Sigmoid colon (tissue), 7 donors: Measurements from ENCODE around the gene FGFRL1. TPM values are rescaled to one million over a fixed set of nuclear protein-coding genes. Genes with fewer than 3 reads are reported as not detected.

Source experiments
- DNase-seq: peaks from one replicate; pipeline ENCODE4 v3.0.0-alpha.2; 2019
- H3K27ac ChIP-seq, 4 donors: fragments of 200-600 bp; sonication (generic); one replicate each; pipeline ENCODE4 v1.5.1; 2016 to 2019; ENCODE audit warnings: mild to moderate bottlenecking in 1 of 4
- H3K27me3 ChIP-seq, 3 donors: fragments of 200-600 bp; sonication (generic); one replicate each; pipeline ENCODE4 v1.5.1; 2019; ENCODE audit warnings: mild to moderate bottlenecking in 1 of 3
- H3K36me3 ChIP-seq, 4 donors: fragments of 200-600 bp; sonication (generic); one replicate each; pipeline ENCODE4 v1.5.1; 2016 to 2019
- H3K4me1 ChIP-seq, 4 donors: fragments of 200-600 bp; sonication (generic); one replicate each; pipeline ENCODE4 v1.5.1; 2017 to 2019
- H3K4me3 ChIP-seq, 4 donors: fragments of 200-600 bp; sonication (generic); one replicate each; pipeline ENCODE4 v1.5.1; 2017 to 2019; ENCODE audit warnings: mild to moderate bottlenecking in 2 of 4, moderate library complexity in 1 of 4
- H3K9me3 ChIP-seq, 4 donors: fragments of 200-600 bp in 3 of 4; sonication (generic) in 3 of 4; one replicate each; pipeline versions ENCODE4 v1.5.1 to v1.6.1; 2013 to 2019
- EP300 ChIP-seq, 4 donors: sonication (generic); formaldehyde crosslinking; IDR thresholded peaks; one replicate each; pipeline ENCODE4 v1.6.1; 2017; ENCODE audit warnings: antibody characterized with exemption in 4 of 4
- POLR2A ChIP-seq, 2 donors: fragments of 450-650 bp; IDR thresholded peaks; one replicate each; pipeline ENCODE4 v1.6.1; 2016; ENCODE audit warnings: antibody characterized with exemption in 2 of 2, mild to moderate bottlenecking in 2 of 2, moderate library complexity in 2 of 2
- POLR2AphosphoS5 ChIP-seq, 4 donors: sonication (generic); formaldehyde crosslinking; IDR thresholded peaks; one replicate each; pipeline ENCODE4 v1.6.1; 2017; ENCODE audit warnings: antibody characterized with exemption in 4 of 4
- WGBS, 2 donors: extraction: QIAGEN DNeasy Blood & Tissue Kit; methylation state at CpG; one replicate each; pipeline ENCODE4 v1.1.7; 2013; 5-methylcytosine and 5-hydroxymethylcytosine counted together
- intact Hi-C: fragments of 100-400 bp; cut with DNase I; formaldehyde crosslinking; loops from one replicate; pipeline ENCODE4 v1.15.1; 2023
- polyA plus RNA-seq, 3 donors: library from polyadenylated mRNA; stranded (reverse); fragments of 200-250 nt; gene quantifications; one replicate each; pipeline ENCODE4 v1.2.3, GENCODE V29; 2013
- total RNA-seq, 4 donors: library from RNA; depleted of rRNA; stranded (reverse); fragments of >200 nt; gene quantifications; one replicate each; pipeline ENCODE4 v1.1.0, GENCODE V29; 2016
- TF ChIP-seq, protein P1 (sequence below), 4 experiments: fragments of 450-650 bp in 3 of 4; fragments of 200-600 bp in 1 of 4; IDR thresholded peaks; one replicate each; pipeline ENCODE4 v1.5.1; 2016 to 2019; ENCODE audit warnings: antibody characterized with exemption in 4 of 4, mild to moderate bottlenecking in 3 of 4, moderate library complexity in 2 of 4
- donor health status: healthy with polysubstance abuse.
- donor health status: Bipolar disorder and iron deficiency.
- donor health status: healthy.

The FGFRL1 gene
- total and polyA plus RNA-seq, 7 donors, result 1.2 to 12.1 (median 6.8) TPM

DNA sequence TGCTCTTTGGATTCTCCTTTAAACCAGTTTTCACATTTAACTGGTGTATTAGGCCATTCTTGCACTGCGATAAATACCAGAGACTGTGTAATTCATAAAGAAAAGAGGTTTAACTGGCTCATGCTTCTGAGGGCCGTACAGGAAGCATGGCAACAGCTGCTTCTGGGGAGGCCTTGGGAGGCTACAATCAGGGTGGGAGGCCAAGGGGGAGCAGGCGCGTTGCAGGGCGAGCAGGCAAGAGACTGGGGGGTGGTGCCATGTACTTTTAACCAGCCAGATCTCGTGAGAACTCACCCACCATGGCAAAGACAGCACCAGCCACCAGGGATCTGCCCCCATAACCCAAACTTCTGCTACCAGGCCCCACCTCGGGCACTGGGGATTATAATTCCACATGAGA is 63.8 kb downstream of the FGFRL1 start:
- DNase-seq, result no peak
- Histone ChIP-seq H3K27me3 (peaks cover 0 to 38% (median 0%) of the 10 kb centered on the region in 3 donors), H3K4me1 (no peaks in the 10 kb centered on the region), H3K27ac (no peak overlapping the region), H3K4me3 (no peak overlapping the region), H3K9me3 (peaks cover 0 to 4% (median 0%) of the 10 kb centered on the region in 4 donors), H3K36me3 (no peaks in the 10 kb centered on the region)
- no peak for TF ChIP-seq POLR2A (IDR thresholded peaks at IDR 0.05)
- TF ChIP-seq EP300 (IDR thresholded peaks at IDR 0.05), result no peak
- TF ChIP-seq, protein P1, sequence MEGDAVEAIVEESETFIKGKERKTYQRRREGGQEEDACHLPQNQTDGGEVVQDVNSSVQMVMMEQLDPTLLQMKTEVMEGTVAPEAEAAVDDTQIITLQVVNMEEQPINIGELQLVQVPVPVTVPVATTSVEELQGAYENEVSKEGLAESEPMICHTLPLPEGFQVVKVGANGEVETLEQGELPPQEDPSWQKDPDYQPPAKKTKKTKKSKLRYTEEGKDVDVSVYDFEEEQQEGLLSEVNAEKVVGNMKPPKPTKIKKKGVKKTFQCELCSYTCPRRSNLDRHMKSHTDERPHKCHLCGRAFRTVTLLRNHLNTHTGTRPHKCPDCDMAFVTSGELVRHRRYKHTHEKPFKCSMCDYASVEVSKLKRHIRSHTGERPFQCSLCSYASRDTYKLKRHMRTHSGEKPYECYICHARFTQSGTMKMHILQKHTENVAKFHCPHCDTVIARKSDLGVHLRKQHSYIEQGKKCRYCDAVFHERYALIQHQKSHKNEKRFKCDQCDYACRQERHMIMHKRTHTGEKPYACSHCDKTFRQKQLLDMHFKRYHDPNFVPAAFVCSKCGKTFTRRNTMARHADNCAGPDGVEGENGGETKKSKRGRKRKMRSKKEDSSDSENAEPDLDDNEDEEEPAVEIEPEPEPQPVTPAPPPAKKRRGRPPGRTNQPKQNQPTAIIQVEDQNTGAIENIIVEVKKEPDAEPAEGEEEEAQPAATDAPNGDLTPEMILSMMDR (IDR thresholded peaks at IDR 0.05), result no peak
- no peak for TF ChIP-seq POLR2AphosphoS5 (IDR thresholded peaks at IDR 0.05)
- WGBS, 2 donors, result 82 to 86% methylated on average over 7 of the region's 7 CpGs
- intact Hi-C loops, result no loop called here

DNA sequence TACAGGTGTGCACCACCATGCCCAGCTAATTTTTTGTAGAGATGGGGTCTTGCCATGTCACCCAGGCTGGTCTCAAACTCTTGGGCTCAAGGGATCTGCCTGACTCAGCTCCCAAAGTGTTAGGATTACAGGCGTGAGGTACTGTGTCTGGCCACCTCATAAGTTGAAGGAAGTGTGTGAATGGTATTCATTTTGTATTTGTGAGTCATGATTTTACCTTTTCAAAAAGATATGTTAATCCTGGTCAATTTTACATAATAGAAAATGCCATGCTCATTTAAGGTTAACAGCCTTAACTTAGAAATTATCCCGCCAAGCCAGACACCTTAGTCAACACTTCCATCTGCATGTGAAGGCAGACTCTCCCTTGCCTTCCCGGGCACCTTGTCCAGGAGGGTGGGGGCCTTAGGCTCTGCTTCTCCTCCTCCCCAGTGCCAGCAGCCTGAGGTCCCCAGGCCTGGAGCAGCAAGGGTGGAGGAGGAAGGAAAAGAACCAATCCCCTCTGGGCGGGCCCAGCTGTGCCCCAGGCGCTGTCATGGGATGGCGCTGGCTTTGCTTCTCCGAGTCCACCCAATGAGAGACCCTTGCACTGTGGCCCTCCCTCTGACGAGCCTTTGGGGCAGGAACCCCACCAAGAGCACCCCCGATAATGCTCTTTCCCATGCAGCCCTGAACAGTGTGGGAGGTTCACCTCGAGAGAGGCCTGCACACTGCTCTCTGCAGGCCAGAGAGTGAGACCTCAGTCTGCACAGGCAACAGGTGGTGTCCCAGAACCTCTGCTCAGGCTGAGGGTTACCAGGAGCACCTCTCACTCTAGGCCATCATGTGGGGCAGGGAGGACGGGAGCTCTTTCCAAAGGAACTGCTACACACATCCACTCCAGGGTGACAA is 64.6 kb downstream of the FGFRL1 start:
- intact Hi-C loops, result no loop called here
- 78 to 84% methylated on average over 11 of the region's 11 CpGs for WGBS, 2 donors
- peaks cover 0 to 40% (median 3%) of the 10 kb centered on the region in 3 donors for H3K27me3 ChIP-seq
- no peak for DNase-seq
- no peak overlapping the region for H3K4me3 ChIP-seq
- H3K9me3 ChIP-seq, result peaks cover 0 to 4% (median 0%) of the 10 kb centered on the region in 4 donors
- no peak overlapping the region for H3K27ac ChIP-seq
- H3K4me1 ChIP-seq, result no peaks in the 10 kb centered on the region
- no peaks in the 10 kb centered on the region for H3K36me3 ChIP-seq
- TF ChIP-seq POLR2A (IDR thresholded peaks at IDR 0.05) (no peak), POLR2AphosphoS5 (IDR thresholded peaks at IDR 0.05) (no peak), EP300 (IDR thresholded peaks at IDR 0.05) (no peak)
- TF ChIP-seq, protein P1 (IDR thresholded peaks at IDR 0.05), result no peak

Other genes with a start within 250 kb of the FGFRL1 start
- 1 to 10 TPM in 1 of 4 donors, under 1 TPM in 3; 0.36 to 1.7 (median 0.45) TPM for gene CPLX1, start 185.5 kb upstream of the FGFRL1 start, total RNA-seq
- gene CPLX1, start 185.5 kb upstream of the FGFRL1 start, polyA plus RNA-seq, result 1 to 10 TPM in 2 of 3 donors, under 1 TPM in 1; 0.23 to 3.0 (median 2.8) TPM
- gene GAK, start 79.3 kb upstream of the FGFRL1 start, total RNA-seq, result 100 to 1,000 TPM in 1 of 4 donors, 10 to 100 TPM in 3; 40.8 to 494 (median 60.4) TPM
- 100 to 1,000 TPM; 124 to 276 (median 150) TPM for gene GAK, start 79.3 kb upstream of the FGFRL1 start, polyA plus RNA-seq
- 10 to 100 TPM; 19.3 to 42.6 (median 32.6) TPM for gene TMEM175, start 79.2 kb upstream of the FGFRL1 start, total RNA-seq
- gene TMEM175, start 79.2 kb upstream of the FGFRL1 start, polyA plus RNA-seq, result 10 to 100 TPM in 2 of 3 donors, 1 to 10 TPM in 1; 4.6 to 34.5 (median 12.6) TPM
- 1 to 10 TPM; 3.5 to 8.9 (median 5.1) TPM for gene DGKQ, start 38.1 kb upstream of the FGFRL1 start, total RNA-seq
- 10 to 100 TPM; 19.8 to 26.2 (median 23.6) TPM for gene DGKQ, start 38.1 kb upstream of the FGFRL1 start, polyA plus RNA-seq
- gene IDUA, start 24.6 kb upstream of the FGFRL1 start, total RNA-seq, result 10 to 100 TPM in 1 of 4 donors, 1 to 10 TPM in 3; 7.1 to 15.2 (median 7.6) TPM
- gene IDUA, start 24.6 kb upstream of the FGFRL1 start, polyA plus RNA-seq, result 10 to 100 TPM in 1 of 3 donors, 1 to 10 TPM in 2; 1.2 to 13.3 (median 4.2) TPM
- not detected for gene SLC26A1, start 18.2 kb upstream of the FGFRL1 start, total RNA-seq
- gene SLC26A1, start 18.2 kb upstream of the FGFRL1 start, polyA plus RNA-seq, result 1 to 10 TPM in 1 of 3 donors, not detected in 2; 1.1 TPM
- gene RNF212, start 101.9 kb downstream of the FGFRL1 start, total RNA-seq, result 10 to 100 TPM in 1 of 4 donors, 1 to 10 TPM in 3; 3.1 to 12.8 (median 6.8) TPM
- gene RNF212, start 101.9 kb downstream of the FGFRL1 start, polyA plus RNA-seq, result 1 to 10 TPM in 1 of 3 donors, under 1 TPM in 1, not detected in 1; 0.60 to 3.4 TPM
- 100 to 1,000 TPM in 1 of 4 donors, 10 to 100 TPM in 3; 33.6 to 165 (median 79.8) TPM for gene SPON2, start 161.0 kb downstream of the FGFRL1 start, total RNA-seq
- 10 to 100 TPM in 2 of 3 donors, 1 to 10 TPM in 1; 8.6 to 33.6 (median 25.2) TPM for gene SPON2, start 161.0 kb downstream of the FGFRL1 start, polyA plus RNA-seq
- gene CTBP1, start 237.5 kb downstream of the FGFRL1 start, total RNA-seq, result 100 to 1,000 TPM in 3 of 4 donors, 10 to 100 TPM in 1; 98.9 to 160 (median 129) TPM
- 100 to 1,000 TPM in 1 of 3 donors, 10 to 100 TPM in 2; 67.9 to 162 (median 71.4) TPM for gene CTBP1, start 237.5 kb downstream of the FGFRL1 start, polyA plus RNA-seq